GM21576 (cell line): ENCODE data around the gene AREL1.

Experiments used
- ATAC-seq: cut with Tn5 transposase; IDR thresholded peaks from one replicate; pipeline ENCODE4 v1.9.1; 2021; ENCODE audit warnings: mild to moderate bottlenecking, moderate library complexity; ENCODE audit not compliant: unreplicated experiment

The AREL1 gene

DNA sequence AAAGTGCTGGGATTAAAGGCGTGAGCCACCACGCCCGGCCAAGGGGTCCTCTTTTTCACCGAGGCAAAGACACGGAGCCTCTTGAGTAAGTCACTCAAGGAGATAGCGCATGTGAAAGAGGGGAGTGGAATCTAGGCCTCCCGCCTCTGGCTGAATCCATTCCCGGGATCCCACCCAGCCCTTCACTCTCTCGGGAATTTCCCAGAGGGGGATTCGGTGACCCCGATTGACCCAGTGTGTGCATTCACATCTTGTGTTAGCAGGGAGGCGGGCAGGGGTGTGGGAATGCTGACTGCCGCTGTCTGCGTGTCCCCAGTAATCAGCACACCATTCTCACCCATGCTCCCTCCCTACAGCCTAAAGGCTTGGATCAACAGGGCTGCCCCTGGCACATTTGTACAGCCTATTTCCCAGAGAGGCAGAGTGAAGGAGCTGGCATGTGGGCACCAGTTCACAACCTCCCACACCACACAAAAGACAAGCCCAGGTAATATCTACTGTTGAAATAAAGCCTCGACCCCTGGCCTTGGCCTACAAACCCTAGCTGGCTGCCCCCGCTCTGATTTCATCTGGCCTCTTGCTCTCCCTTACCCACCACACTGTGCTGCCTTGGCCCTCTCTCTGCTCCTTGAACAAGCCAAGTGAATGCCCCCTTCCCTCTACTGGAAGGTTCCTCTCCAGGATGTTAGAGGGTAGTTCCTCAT is 99.5 kb downstream of the AREL1 start:
- ATAC-seq: no peak

DNA sequence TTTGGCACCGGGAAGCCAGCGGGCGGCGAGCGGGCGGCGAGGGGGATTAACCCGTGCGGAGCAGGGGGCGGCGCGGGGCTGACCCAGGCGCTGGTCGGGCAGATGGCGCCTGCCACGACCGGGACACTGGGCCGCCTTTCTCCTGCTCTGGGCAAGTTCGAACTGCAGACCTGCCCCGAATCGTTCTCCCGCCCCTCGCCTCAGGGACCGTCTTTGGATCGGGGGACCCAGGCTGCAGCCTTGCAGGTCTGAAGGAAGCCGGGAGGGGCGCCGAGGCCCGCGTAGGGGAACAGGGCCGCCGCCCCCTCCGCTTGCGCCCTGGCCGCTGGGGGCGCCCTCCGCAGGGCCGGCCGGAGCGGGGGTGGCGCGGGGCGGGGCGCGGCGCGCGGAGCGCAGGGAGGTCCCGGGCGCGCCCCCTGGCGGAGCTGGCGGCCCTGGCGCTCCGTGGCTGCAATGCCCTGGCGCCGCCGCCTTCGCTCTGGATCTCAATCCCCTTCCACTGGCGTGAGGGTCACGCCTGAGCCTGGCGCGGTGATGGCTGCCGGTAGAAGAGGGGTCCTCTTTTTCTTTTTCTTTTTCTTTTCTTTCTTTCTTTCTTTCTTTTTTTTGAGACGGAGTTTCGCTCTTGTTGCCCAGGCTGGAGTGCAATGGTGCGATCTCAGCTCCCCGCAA is 100.4 kb downstream of the AREL1 start:
- ATAC-seq: peak; percentile 54

DNA sequence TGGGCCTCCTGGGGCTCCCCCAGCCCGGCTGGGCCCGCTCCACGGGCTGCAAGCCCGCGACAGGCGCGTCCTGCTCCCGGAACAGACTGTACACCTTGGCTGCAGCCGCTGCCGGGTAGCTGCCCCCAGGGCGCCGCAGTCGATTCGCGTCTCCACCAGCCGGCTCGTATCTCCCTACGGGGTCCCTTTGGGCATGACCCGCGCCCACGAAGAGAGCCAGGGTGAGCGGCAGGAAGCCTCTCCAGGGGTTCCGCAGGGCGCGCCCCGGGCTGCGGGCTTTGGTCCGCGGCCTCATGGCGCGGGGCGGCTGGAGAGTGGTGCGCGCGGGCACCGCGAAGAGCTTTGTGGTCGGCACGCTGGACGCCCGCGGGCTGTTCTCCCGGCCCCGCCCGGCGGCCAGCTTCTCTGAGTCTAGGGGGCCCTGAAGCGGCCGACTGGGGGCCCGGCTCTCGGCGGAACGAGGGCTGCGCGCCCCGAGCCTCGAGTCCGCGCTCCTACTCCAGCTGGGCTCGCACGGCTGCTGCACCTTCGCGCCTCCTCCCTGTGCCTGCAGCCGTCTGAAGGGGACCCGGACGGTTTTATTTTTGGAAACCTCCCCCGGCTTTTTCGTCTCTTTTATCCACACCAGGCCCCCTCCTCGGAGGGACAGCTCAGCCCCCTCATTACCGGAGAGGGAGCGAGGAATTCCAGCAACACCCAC is 101.1 kb downstream of the AREL1 start, which contains the start of gene LTBP2:
LTBP2 (minus strand) TSS at position 588 of the 700 bp plus-strand sequence; CDS start at position 295, 293 bp downstream.
- no peak for ATAC-seq
